Stimulated activated CD8-positive, alpha-beta memory T cell treated with anti-CD3 and anti-CD28 coated beads, Interleukin-7, amount 100 ng/mL, for 4 hours (primary cell): ENCODE results near the gene TTLL8.

Experiments used
- DNase-seq, 2 donors: peaks; one replicate each; pipeline ENCODE4 v3.0.0-alpha.2; 2020; ENCODE audit warnings: low read depth in 2 of 2

Gene TTLL8

DNA sequence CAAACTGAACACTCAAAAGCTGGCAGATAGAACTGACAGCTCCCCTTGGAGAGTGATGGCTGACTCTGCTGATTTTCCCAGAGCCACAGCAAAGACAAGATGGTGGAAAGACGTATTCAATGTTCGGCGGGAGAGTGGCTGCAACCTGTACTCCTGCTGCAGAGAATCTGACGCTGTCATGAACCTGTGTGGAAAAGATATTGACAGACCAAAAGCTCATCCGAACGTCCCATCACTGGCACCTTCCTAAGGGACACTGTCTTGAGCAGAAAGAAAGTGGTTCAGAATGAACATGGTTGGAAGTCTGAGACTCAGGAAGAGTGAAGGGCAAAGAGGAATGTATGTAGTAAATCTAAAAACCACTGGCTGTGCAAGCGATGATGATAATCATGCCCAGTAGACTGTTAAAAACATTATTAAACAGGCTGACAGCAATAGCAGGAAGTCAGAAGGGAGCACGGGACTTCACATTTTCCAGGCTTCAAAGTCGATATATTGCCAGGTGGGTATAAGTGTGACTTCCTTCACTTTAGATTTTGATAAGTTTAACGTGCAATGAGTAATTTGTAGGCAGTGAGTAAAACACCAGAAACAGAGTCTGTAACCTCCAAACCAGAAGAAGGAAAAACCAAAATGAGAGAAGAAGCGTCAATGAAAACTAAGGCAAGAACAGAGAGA, 39.4 kb downstream of the TTLL8 start:
- no peak for DNase-seq

DNA sequence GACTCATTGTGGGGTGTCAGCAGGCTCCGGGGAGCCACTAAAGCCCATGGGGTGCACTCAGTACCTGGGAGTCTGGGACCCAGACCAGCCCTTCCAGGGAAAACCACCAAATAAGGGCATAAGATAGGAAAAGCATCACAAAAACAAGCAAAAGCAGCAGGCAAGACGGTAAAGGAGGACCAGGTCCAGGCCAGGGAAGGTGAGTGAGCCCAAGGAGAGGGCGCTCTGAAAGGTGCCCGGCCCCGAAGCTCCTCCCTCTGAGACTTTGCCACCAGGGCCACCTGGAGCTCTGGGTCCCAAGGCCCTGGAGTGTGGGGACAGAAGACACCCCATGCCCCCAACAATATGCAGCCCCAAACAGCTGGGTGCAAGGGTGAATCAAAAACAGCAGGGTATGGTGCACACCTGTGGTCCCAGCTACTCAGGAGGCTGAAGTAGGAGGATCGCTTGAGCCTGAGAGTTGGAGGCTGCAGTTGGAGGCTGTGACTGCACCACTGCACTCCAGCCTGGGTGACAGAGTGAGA, 40.3 kb downstream of the TTLL8 start:
- DNase-seq, result no peak

DNA sequence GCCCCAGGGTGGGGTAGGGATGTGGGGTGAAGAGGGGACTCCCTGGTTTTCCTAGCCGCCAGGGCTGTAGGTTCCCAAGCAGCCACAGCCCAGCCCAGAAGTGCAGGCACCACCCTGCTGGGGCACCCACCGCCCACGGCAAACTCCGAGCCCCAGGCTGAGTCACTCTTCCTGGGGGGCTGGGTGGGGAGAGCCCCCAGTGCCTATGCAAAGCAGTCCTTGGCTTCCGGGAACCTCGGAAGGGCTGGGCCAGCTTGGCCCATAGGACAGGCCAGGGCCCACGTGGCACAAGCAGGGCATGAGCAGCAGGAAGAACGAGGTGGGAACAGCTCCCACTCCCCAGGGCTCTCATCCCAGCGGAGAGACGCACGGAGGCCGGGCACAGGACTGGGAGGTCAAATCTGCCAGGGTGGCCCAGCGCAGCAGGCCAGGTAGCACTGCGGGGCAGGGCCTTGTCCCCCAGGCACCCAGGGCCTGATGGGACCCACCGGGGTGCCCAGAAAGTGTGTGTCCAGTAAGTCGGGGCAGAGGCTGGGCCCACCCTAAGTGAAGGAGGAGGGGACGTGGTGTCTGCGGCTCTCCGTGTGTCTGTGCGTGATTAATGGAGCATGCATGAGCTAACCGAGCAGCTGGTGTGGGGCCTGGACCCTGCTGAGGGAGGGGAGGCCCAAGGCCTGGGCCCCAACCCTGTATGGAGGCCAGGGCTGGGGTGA, 41.0 kb downstream of the TTLL8 start:
- DNase-seq, result peak; percentile 55 to 80

DNA sequence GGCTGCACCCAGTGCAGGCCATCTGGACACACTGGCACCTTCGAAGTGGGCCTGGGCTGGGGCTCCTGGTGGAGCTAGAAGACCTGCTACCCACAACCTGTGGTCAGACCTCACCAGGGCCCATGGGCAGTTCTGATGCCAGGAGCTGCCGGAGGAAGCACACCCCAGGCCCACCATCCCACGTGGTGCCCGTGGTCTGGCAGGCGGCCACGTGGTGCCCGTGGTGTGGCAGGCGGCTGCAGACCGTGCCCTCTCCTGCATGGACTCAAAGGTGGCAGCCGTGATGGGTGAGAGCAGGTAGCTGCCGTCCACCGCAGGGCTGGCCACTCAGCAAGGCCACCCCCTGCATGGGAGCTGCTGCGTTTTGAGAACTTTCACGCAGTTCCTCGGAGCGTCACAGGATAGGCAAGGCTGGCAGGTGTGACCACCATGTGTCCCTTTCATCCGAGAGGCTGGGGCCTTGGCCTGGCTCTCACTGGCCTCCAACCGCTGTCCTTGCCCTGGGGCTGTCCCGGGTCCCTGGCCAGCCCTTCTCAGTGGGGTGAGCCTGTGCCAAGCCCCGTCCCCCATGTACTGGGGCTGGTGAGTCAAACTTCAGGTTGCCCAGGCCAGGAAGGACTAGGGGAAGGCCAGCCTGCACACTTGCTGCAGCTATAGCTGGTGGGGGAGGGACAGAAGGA, 41.6 kb downstream of the TTLL8 start:
- no peak for DNase-seq

DNA sequence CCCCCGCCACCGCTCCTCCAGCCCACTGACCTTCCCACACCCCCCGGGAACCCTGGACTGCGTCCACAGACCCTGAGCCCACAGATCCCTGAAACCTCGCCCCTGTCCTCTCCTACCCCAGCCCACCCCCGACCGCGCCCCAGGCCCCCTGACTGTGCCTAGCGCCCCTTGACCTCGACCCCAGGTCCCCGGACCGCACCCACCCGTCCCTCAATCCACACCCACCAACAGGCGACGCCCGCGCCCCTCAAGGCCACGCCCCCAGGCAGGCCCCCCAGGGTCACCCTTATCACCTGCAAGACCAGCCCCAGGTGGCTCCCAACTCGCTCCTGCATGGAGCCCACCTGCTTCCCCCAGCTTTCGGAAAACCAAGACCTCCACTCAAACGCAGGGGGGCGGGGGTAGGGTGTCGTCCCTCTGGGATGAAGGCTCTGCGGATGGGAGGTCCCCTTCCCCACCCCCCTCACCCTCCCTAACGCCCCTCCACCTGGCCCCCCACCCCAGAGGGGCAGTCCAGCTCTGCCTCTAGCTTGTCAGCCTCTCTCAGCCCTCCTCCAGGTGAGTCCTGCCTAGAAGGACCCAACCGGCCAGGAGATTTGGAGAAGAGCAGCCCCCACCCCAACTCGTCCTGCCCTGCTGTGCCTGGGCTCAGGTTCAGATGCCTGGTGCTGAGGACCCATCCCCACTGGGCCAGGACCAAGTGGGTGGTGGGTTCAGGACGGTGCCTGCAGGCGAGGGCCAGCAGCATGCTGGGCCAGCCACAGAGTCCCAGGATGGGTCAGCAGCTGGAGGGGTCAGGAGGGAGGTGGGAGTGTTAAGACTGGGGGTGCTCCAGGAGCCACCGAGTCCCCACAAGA, 42.4 kb downstream of the TTLL8 start:
- DNase-seq, result no peak

DNA sequence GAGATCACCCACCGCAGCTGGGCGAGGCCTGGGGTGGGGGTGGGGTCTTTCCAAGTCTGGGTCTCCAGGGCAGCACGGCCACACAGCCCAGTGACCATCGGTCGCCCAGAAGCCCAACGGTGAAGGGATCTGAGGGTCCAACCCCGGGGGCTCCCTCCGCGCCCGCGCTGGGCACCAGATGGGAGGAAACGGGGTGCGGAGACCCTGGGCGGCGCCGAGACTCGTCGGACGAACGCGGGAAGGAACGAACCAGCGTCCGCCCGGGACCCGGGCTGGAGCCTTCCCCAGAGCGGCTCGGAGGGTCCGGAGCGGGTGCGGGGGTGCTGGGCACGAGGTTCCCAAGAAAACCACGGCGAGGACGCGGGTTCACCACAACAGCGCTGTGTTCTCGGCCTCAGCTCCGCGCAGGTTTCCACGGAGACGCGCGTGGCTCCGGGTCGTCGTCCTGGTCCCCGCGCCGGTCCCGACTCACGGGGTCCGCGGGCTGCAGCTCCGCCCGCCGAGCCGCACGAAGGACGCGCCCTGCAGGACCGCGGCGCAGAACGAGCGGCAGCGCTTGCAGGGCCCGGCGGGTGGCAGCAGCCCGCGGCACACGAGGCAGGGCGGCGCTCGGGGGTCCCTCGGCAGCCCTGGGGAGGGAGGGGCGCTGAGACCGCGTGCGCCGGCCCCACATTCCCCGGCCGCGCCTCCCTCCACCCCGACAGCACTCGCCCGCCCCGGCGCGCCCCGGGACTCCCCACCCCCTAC, 43.3 kb downstream of the TTLL8 start:
- no peak for DNase-seq

DNA sequence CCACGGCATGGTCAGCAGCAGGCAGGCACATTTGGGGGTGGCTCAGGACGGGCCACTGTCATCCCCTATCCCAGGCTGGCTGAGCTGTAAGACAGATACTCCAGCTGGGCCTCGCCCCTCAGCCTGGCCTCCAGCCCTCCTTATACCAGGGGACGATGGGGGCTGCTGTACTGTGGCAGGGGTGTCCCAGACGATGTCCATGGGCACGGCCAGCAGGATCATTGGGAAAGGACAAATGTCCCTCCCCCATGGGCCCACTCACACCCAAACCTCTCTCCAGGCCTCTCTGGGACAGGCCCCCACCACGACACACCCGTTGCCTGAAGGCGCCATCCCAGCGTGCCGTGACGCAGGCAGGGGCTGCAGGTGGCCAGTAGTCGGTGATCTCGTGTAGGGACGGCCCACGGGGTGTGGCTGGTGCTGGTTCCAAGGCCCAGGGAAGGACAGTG, 44.0 kb downstream of the TTLL8 start:
- no peak for DNase-seq

DNA sequence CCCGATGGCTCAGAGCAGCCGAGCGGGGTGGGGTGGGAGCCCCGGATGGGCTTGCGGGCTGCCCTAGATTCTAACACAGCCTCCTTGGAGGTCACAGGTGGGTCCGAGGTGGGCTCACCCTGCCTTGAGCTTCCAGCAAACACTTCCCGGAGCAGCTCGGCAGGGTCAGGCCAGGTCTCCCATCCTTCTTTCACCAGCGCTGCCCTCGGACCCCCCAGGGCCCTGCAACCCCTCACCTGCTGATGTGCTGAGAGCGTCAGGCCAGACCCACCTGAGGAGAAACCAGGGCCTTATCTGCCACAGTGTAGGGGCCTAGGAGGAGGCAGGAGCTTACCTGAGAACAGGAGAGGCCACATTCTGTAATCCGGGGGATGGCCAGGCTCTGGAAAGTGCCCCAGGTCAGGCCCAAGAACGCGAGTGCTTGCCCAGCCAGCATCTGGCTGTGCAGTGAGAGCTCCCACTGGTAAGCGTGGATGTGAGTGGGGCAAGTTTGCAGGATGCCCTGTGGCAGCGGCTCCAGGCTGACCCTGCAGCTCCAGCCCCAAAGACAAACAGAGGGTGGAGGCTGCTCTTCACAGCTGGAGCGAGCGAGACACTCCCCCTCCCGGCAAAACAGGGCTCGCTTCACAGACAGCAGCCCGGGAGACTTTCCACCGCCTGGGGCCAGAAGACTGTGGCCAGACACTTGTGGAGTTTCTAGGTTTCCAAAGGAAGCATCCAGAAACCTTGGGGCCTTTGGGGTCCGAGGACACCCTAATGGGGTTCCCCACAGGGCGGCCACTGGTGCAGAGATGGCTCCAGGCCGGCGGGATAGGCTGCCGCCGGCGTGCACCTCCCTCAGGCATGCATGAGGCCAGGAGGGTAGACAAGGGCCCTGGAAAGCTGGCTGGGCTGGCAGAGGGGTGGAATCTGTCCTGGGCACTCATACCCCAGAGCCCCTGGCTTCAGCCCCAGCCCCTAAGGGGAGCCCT, 45.6 kb downstream of the TTLL8 start, which contains the start of gene IL17REL:
IL17REL (minus strand) TSS at position 555 of the 971 bp plus-strand sequence; CDS start at position 436, 119 bp downstream.
- DNase-seq, result no peak

DNA sequence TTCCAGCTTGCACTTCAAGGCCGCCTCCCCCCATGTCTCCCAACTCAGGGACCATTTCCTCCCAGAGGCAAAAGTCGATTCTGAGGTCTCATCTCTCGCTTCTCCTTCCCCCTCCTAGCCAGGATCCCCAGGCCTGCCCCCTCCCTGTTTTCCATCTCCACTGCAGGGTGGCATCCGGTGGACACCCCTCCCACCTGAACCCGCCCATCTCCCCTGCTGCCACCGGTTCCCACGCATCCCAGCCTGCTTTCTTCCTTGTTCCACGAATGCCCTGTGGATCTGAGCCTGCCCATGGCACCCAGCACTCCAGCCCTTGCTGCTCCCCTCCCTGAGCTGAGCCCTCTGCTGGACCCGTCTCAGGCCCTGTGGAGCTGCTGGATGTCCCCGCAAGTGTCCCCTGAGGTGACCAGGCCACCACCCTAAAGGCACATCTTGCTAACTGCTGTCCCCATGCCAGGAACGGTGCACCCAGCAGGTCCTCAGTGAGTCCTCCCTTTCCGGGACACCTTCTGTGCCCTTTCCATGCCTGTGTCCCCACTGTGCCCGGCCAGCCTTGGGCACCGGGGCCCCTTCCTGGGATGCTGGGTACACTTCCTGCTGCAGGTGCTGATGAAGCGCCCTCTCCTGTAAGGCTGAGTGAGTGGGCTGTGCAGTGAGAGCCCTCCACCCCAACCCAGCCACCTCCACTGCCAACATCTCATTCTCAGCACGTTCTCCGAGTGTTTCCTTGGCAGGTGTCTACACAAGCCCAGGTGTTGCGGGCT, 46.5 kb downstream of the TTLL8 start:
- DNase-seq, result no peak

DNA sequence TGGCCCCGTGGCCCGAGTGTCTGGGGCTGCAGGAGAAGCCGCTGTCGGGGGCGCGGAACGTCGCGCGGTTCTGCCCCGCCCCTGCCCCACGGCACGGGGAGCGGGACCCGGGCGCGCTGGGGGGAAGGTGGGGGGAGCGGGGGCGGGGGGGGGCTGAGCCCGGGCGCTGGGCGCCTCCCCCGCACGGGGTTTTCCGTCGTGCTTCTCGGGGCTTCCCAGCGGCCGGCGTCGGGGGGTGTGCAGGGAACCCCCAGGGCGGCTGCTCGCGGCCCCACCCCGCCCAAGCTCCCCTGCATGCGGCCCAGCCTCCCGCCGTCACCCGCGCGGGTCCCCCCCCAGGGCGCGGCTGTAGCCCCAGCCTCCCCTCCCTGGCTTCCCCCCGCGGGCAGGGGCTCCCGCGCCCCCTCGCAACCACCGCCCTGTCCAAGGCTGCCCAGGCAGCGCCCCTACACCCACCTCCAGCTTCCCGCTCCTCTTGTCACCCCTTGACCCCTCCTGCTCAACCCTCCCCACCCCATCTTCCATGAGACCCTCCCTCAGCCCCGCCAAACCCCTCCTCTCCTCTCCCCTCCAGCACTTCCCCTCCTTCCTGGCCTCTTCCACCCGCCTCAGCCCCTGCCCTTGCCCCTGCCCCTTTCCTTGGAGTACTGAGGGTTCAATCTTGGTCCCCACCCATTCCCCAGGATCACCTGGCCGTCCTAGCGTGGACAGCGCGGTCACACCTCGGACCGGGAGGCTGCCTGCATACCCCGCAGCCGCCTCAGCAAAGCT, 47.2 kb downstream of the TTLL8 start:
- peak; percentile 49 to 87 for DNase-seq

DNA sequence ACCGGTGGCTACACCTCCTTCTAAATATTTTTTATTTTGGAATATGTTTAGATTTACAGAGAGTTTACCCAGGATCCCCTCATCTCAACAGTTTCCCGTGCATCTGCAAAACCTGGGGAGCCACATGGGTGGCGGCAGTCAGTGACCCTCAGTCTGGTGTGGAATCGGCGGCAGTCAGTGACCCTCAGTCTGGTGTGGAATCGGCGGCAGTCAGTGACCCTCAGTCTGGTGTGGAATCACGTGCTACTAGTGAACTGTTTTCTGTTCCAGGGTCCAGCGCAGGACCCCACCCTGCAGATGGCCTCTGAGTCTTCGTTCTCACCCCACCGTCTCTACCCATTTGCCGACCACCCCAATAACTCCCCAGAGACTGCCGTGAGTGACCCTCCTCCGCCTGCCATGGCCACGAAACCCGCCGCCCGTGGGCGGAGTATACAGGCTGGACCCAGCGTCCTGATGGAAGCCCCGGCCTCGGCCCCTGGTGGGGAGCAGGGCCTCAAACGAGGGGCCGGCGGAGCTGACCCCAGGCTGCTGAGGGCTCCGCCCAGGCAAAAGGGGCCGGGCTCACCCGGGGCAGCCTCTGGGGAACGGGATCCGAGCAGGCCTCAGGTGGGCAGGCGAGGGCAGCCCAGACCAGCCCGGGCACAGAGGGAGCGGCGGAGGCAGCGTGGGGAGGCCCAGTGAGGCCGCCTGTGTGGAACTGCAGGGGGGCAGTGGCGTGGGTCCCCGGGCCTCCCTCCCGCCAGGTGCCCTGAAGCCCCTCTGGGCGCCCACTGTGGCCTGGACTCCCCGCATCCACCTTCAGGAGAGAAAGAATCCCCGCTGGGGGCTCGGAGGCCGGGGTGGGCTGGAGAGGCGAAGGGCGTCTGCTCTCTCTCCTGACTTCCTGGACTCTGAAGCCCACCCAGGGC, 48.1 kb downstream of the TTLL8 start:
- no peak for DNase-seq

DNA sequence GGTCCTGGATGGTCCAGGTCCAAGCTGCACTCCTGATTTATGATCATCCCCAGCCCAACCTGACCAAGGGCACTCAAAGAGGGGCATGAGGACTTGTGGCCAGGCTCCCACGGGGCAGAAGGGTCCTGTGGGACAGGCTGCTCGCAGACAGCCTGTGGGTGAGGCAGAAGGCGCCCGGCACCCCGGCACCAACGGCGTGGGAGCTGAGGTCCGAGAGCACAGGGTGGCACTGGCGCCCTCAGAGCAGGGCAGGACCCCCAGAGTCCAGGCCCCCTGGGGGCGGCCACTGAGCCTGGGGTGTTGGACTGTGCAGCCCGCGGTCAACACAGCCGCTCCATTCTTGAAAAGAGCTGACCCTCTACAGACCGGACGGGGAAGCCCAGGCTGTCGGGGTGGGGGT, 48.8 kb downstream of the TTLL8 start:
- DNase-seq, result no peak

DNA sequence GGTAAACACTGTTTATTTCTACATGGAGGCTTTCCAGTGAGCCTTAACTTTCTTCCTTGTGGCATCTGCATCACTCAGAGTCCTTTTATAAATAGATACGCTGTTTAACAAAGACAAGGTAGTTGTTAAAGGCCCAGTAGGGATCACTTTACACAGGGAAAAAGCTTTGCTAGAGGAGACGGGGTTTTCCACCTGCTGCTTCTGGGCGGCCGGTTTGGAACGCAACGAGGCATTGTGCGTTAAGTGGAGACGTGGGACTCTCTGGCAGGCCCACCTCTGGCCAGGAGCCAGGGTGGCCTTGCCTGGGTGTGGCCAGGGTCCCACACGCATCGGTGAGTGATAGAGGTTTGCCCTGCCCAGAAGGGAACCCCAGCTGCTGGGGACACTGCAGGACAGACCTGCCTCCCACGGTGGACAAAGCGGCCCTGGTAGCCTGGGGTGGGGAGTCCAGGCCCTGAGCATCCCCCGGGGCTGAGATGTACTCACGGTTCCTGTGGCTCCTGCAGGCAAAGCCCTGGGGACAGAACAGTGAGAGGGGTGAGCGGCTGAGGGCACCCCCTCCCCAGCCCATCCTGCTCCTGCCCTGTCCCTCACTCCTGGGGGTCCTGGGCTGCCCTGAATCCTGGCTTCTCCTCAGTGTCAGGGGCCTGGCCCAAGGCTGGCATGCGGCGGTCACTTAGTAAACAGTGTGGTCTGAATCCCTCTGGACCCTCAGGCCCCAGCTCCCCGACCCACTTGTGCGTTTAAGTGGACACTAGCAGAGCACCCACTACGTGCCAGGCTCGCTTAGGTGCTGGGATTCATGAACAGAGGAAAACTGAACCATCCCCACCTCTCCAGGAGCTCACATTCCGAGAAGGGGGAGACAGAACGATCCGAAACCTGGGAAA, 49.7 kb downstream of the TTLL8 start:
- DNase-seq, result no peak

DNA sequence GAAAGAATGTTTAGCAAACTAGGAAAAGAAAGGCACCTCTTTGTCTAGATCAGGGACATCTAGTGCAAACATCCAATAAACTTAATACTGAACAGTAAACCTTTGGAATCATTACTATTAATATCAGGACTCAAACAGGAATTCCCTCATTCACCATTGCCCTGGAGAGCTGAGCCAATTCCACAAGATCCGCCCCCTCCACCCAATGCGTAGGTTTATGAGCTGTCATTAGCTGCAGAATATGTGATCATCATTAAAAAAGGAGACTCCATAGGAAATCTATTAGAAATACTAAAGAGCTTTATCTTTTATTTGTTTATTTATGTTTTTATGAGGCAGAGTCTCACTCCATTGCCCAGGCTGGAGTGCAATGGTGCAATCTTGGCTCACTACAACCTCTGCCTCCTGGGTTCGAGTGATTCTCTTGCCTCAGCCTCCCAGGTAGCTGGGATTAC, 51.0 kb downstream of the TTLL8 start:
- no peak for DNase-seq

DNA sequence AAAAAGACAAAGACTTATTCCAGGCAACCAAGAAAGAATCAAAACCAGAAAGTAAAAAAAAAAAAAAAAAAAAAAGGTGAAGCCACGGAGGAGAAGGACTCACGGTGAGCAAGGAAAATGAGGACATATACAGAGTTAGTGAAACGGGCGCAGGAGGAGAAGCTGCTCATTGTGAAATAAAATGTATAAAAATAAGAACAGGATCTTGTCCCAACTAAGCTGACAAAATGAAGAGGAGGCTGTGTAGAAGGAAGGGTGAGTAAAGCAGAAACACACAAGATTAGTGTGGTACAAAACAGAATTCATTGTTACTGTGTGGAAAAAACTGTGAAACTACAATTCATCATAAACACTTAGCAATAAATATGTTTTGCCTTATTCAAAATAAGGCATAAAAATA, 53.2 kb downstream of the TTLL8 start:
- no peak for DNase-seq

DNA sequence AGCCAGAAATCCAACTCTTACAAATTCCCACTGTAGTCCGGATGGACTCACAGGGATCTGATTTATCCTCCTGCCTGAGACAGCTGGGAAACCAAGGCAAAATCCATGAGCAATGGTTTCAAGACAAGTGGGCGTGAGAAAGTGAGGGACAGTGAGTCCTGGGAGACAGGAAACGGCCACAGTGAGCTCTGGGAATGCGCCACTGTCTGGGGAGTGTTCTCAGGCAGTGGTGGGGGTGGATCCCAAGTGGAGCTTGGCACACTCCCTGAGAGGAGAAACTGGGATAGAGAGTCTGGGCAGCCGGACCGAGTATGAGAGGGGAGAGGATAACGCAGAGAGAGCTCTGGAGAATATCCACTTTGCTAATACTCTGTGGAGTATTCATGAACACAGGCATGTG, 55.3 kb downstream of the TTLL8 start:
- DNase-seq, result no peak
